GM21447 (cell line): Measurements from ENCODE around the gene RAB40C.

ENCODE experiments used
- ATAC-seq: cut with Tn5 transposase; IDR thresholded peaks from one replicate; pipeline ENCODE4 v1.9.1; 2021; ENCODE audit not compliant: unreplicated experiment

Gene RAB40C

GRCh38 chr16:610513-611381 lies 20.9 kb downstream of the RAB40C start:
- no peak for ATAC-seq

- ATAC-seq = no peak
Measured at GRCh38 chr16:615122-615521, 25.3 kb downstream of the RAB40C start.

DNA sequence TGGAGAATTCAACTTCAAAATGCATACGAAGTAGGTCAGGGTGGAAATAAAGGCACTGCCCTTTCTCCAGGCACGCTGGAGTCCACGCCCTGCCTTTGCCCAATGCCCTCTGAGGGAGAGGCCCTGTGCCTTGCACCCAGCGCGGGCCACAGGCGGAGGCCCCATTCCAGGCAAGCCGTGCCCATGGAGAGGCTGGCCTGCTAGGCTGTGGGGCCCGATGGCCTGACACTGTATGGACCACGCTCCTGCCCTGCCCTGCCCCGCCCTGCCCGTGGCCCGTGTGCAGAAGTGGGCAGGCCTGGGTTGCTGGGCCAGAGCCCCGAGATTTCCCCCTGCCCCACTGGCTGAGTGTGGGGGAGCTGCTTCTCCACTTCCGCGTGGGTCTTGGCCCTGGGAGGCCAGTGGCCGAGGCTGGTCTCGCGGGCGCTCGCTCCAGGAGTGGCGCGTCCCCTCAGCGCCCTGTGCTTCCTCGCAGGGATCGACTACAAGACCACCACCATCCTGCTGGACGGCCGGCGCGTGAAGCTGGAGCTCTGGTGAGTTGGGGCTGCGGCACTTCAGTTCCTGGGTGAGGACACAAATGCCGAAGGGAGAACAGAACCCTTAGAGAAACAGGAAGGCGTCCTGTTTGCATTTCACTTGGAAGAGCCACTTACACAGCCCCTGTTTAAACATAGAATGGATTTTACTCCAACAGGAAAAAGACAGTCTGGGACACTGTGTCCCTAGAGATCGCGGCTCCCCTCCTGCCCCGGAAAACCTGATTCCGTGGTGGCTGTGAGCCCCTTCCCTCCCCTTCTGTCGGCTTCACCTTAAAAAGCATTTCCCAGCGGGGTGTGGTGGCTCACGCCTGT lies 27.1 kb downstream of the RAB40C start:
- no peak for ATAC-seq

DNA sequence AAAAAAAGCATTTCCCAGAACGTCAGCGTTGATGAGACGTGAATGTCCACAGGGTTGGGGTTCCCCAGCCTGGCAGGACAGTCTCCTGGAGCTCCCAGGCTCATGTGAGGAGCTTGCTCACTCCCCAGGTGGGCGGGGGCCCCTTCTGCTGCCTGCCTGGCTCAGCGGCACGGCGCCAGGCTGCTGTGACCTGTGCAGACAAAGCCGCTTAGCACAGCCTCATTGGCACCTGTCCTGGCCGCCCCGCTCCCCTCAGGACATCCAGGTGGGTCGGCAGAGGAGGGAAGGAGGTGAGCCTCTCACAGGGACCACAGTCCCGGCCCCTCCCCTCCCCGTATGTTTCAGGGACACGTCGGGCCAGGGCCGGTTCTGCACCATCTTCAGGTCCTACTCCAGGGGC lies 28.0 kb downstream of the RAB40C start:
- ATAC-seq = no peak

GRCh38 chr16:619476-620100 lies 29.7 kb downstream of the RAB40C start:
- no peak for ATAC-seq

- no peak for ATAC-seq
Measured at GRCh38 chr16:620700-621525, 31.0 kb downstream of the RAB40C start.

DNA sequence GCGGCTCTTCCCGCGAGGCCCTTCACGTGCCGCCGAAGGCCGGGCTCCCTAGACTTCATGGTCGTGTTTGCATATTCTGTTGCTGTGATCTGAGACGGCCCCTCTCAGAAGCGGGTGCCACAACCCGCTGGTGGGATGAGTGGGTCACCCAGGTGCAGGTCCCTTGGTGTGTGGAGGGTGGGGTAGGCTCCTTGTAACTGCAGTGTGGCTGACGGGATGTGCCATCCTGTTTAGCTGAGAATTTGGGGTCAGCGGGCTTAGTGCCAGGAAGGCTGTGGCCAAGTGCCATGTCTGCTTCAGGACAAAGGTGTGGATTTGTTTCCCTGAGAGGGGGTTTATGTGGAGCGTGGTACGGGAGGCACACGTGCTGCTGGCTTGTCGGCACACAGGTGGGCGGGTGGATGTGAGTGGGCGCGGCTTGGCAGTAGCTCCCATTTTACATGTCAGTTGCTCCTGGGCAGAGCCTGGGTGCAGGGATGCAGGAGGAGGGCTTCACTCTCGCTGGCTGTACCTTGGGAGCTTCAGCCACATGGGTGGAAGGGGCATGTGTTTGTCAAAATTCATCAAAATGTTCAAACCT lies 31.8 kb downstream of the RAB40C start:
- ATAC-seq = no peak

- ATAC-seq = no peak
Measured at GRCh38 chr16:622920-623280, 33.0 kb downstream of the RAB40C start.

DNA sequence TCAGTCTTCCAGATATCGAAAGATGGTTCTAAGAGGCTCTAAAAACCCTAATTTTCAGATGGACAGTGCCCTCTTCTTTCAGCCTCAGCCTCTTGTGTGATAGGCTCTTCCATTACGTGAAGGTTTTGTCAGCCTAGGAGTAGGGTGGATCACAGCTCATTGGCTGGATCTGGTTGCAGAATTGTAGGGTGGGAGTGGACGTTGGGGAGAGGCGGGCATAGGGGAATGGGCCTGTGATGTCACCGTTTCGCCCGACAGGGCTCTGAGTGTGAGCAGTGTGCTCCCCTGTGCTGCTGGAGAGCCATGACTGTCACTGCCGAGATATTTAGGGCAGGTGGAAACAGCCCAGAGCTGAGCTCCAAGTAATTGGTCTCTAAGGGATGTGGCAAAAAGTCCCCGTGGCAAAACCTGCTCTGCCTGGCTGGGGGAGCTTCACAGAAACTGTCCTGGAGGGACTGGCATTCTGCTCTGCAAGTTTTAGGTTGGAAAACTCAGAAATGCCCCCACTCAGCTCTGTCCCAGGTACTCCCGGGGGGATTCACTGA lies 34.7 kb downstream of the RAB40C start:
- no peak for ATAC-seq

GRCh38 chr16:625117-625976 lies 35.5 kb downstream of the RAB40C start:
- ATAC-seq = no peak

GRCh38 chr16:625977-626765 lies 36.3 kb downstream of the RAB40C start:
- ATAC-seq = no peak

- ATAC-seq = no peak
Measured at GRCh38 chr16:626787-627453, 37.1 kb downstream of the RAB40C start.

- ATAC-seq = no peak
Measured at GRCh38 chr16:627454-628239, 37.8 kb downstream of the RAB40C start.

DNA sequence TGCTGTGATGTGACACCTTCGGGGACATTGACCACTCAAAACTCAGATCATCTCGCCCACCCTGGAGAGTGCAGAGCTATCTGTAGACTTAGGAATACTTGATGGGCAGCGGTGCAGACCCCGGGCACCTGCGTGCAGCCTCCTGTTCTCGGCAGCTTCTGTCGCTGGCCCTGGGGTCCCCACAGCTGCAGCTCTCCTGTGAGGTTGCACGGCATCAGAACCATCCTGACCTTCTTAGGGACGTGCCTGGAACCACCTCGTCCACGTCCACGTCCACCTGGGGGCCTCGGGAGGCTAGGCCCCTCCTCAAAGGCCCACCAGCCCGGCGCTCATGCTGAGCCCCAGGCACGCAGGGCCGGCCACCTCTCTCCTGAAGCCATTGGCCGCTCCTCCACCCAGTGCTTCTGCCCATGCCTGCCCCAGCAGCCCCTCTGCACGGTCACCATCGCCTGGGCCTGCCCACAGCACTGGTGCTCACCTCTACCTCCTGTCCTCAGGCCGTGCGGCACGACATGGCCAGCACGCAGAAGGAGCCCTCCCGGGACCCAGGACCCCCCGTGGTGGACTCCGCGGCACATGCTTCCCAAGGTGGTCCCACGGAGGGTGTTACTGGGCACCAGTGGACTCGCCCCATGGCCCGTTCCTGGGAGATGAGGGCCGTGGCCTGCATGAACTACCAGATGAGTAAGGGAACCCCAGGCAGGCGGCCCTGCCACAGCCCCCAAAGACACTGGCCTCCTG lies 38.6 kb downstream of the RAB40C start:
- ATAC-seq = no peak

- no peak for ATAC-seq
Measured at GRCh38 chr16:629185-629832, 39.4 kb downstream of the RAB40C start.

GRCh38 chr16:629833-630248 lies 40.0 kb downstream of the RAB40C start:
- no peak for ATAC-seq
